Thyroid gland (tissue), 4 donors: ENCODE measurements around the gene NIPAL1. TPM values are rescaled to one million over a fixed set of nuclear protein-coding genes. Genes with fewer than 3 reads are reported as not detected.

Experiments
- DNase-seq, 2 donors: peaks; one replicate each; pipeline ENCODE4 v3.0.0-alpha.2; 2019
- H3K27ac ChIP-seq, 3 donors: fragments of 200-600 bp; sonication (generic); 1 replicate in 2 of 3; 2 replicates in 1 of 3; pipeline ENCODE4 v1.5.1; 2016 to 2019; ENCODE audit warnings: mild to moderate bottlenecking in 1 of 3, moderate library complexity in 1 of 3
- H3K27me3 ChIP-seq: fragments of 200-600 bp; sonication (generic); one replicate; pipeline ENCODE4 v1.5.1; 2019
- H3K36me3 ChIP-seq, 2 donors: fragments of 200-600 bp; sonication (generic); one replicate each; pipeline ENCODE4 v1.5.1; 2016 to 2019
- H3K4me1 ChIP-seq, 2 donors: fragments of 200-600 bp; sonication (generic); one replicate each; pipeline ENCODE4 v1.5.1; 2017 to 2019
- H3K4me3 ChIP-seq, 3 donors: fragments of 200-600 bp; sonication (generic); replicated peaks in 1 of 3; 1 replicate in 2 of 3; 2 replicates in 1 of 3; pipeline ENCODE4 v1.5.1; 2016; ENCODE audit warnings: mild to moderate bottlenecking in 1 of 3
- H3K9me3 ChIP-seq: fragments of 200-600 bp; sonication (generic); one replicate; pipeline ENCODE4 v1.5.1; 2017
- CTCF ChIP-seq, 6 experiments: fragments of 200-600 bp in 3 of 6; fragments of 450-650 bp in 3 of 6; sonication (generic) in 3 of 6; IDR thresholded peaks; one replicate each; pipeline ENCODE4 v1.5.1; 2016 to 2019; ENCODE audit warnings: antibody characterized with exemption in 6 of 6, mild to moderate bottlenecking in 2 of 6, inconsistent platforms in 1 of 6, moderate library complexity in 1 of 6
- POLR2A ChIP-seq, 2 donors: fragments of 450-650 bp; IDR thresholded peaks; one replicate each; pipeline ENCODE4 v1.6.1; 2017; ENCODE audit warnings: antibody characterized with exemption in 2 of 2, mild to moderate bottlenecking in 2 of 2, moderate library complexity in 1 of 2
- WGBS, 2 donors: methylation state at CpG; one replicate each; pipeline ENCODE4 v1.1.5; 2017; 5-methylcytosine and 5-hydroxymethylcytosine counted together
- intact Hi-C: fragments of 100-400 bp; cut with DNase I; formaldehyde crosslinking; loops from one replicate; pipeline ENCODE4 v1.15.1; 2023
- total RNA-seq, 4 donors: library from RNA; depleted of rRNA; stranded (reverse); fragments of >200 nt; gene quantifications; one replicate each; pipeline ENCODE4 v1.2.3, GENCODE V29; 2016

Gene NIPAL1
- total RNA-seq, 4 donors from 2014 or later: 3.5 to 10.1 (median 3.7) TPM

- 65 to 71% methylated on average over 3 of the region's 3 CpGs for WGBS, 2 donors
- intact Hi-C loops: no loop called here
- Histone ChIP-seq H3K27me3 (no peaks in the 10 kb centered on the region), H3K4me3 (no peak overlapping the region), H3K27ac (no peak overlapping the region), H3K4me1 (no peaks in the 10 kb centered on the region), H3K36me3 (no peaks in the 10 kb centered on the region), H3K9me3 (no peaks in the 10 kb centered on the region)
- TF ChIP-seq POLR2A (IDR thresholded peaks at IDR 0.05) (no peak), CTCF (IDR thresholded peaks at IDR 0.05) (no peak)
- no peak for DNase-seq
Measured at GRCh38 chr4:48073567-48074103, 57.1 kb downstream of the NIPAL1 start.

DNA sequence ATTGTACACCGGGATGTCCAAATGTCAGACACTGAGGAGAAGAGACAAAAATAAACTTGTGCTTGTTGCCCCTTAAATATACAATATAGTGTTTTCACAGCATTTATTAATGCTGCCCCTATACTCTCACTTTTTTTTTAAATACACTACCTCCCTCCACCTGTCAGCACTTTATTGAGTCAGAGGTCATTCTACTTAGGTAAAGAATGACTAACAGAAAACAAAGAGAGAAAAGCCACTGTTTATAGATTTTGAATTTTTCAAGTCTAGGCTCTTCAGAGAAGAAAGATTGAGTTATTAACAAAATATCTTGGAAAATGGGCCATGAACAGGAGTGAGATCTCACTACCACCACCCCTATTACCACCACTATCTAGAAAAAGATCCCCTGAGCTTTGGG lies 58.1 kb downstream of the NIPAL1 start:
- Histone ChIP-seq H3K36me3 (no peaks in the 10 kb centered on the region), H3K4me1 (no peaks in the 10 kb centered on the region), H3K27me3 (no peaks in the 10 kb centered on the region), H3K4me3 (no peak overlapping the region), H3K27ac (no peak overlapping the region), H3K9me3 (no peaks in the 10 kb centered on the region)
- TF ChIP-seq POLR2A (IDR thresholded peaks at IDR 0.05) (no peak), CTCF (IDR thresholded peaks at IDR 0.05) (no peak)
- 67 to 81% methylated on average over 1 of the region's 1 CpG for WGBS, 2 donors
- intact Hi-C loops: no loop called here
- no peak for DNase-seq

DNA sequence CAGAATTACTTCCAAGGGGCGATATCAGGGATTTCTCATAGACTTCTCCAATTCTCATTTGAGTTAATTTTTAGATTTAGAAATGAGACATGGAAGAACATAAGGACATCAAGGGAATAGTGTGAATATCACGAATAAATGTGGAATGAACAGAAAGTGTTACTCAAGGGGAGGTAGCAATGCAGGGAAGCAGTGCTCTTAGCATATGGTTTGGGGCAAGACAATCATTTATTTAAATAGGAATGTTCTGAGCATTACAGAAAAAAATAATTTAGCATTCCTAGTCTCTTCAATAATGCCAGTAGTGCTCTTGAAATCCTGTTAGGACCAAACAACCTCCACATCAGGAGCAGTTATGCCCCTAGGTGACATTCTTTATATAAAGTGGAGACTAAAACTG lies 61.9 kb downstream of the NIPAL1 start:
- intact Hi-C loops: no loop called here
- no peaks in the 10 kb centered on the region for H3K36me3 ChIP-seq
- TF ChIP-seq POLR2A (IDR thresholded peaks at IDR 0.05) (no peak), CTCF (IDR thresholded peaks at IDR 0.05) (no peak)
- H3K4me3 ChIP-seq: no peak overlapping the region
- H3K27me3 ChIP-seq: no peaks in the 10 kb centered on the region
- no peak overlapping the region for H3K27ac ChIP-seq
- H3K4me1 ChIP-seq: no peaks in the 10 kb centered on the region
- H3K9me3 ChIP-seq: no peaks in the 10 kb centered on the region
- DNase-seq: no peak
- WGBS, 2 donors: 67 to 95% methylated on average over 2 of the region's 2 CpGs

DNA sequence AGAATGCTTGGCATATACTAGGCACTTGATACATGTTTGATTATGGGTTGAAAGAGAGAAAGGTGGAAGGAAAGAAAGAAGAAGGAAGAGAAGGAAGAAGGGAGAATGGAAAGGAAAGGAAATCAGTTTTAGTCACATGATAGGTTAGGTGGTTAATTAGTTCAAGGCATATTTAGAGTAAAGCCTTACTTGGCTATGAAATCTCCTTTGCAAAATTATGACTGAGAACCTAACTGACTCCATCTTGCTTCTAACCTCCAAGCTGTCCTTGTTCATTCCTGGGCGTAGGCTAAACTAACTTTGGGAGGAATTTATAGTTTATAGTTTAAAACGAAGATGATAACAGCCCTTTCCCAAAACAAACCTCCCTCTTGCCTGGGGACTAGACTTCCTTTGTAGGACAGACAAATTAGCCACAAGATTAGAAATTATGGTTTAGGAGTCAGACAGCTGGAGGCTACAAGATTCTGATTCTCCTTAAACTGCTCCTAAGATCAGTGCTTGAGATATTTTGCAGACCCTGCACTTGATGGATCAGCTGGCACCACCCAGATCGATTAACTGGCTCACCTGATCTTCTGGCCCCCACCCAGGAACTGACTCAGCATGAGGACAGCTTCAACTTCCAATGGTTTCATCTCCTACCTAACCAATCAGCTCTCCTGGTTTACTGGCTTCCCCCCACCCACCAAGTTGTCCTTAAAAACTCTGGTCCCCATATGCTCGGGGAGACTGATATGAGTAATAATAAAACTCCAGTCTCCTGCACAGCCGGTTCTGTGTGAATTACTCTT lies 62.5 kb downstream of the NIPAL1 start:
- WGBS, 2 donors: 73 to 86% methylated on average over 5 of the region's 5 CpGs
- H3K27me3 ChIP-seq: no peaks in the 10 kb centered on the region
- TF ChIP-seq POLR2A (IDR thresholded peaks at IDR 0.05) (no peak), CTCF (IDR thresholded peaks at IDR 0.05) (no peak)
- no peaks in the 10 kb centered on the region for H3K4me1 ChIP-seq
- intact Hi-C loops: no loop called here
- DNase-seq: no peak
- H3K36me3 ChIP-seq: no peaks in the 10 kb centered on the region
- no peak overlapping the region for H3K4me3 ChIP-seq
- H3K9me3 ChIP-seq: no peaks in the 10 kb centered on the region
- no peak overlapping the region for H3K27ac ChIP-seq

DNA sequence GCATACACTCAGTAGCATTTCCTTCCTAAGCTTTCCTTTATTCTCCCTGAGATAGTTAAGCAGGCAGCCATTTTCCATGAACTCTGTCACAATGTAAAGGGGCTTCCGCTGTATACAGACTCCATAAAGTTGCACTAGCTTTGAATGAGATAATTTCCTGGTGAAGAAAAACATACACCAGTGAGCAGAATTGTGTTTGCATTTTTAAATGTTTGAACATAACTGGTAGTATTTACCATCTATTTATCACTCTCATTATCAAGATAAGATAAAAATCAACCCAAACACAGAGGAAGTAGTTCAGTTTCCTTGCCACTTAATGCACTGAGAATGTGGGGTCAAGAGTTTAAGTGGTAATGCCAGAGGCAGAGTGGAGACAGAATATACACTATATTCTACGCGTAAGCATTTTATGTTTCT lies 63.4 kb downstream of the NIPAL1 start:
- intact Hi-C loops: loop anchor here (5.0 kb wide), 1 partner anchor 78 kb away; no protein-coding TSS in a partner anchor
- WGBS, 2 donors: 56 to 63% methylated on average over 3 of the region's 3 CpGs
- no peaks in the 10 kb centered on the region for H3K36me3 ChIP-seq
- no peaks in the 10 kb centered on the region for H3K27me3 ChIP-seq
- no peak for TF ChIP-seq POLR2A (IDR thresholded peaks at IDR 0.05)
- no peak for TF ChIP-seq CTCF (IDR thresholded peaks at IDR 0.05)
- H3K4me3 ChIP-seq: no peak overlapping the region
- H3K4me1 ChIP-seq: no peaks in the 10 kb centered on the region
- no peaks in the 10 kb centered on the region for H3K9me3 ChIP-seq
- no peak for DNase-seq
- no peak overlapping the region for H3K27ac ChIP-seq
